HG03558 (cell line): Measurements from ENCODE around the gene BBLN.
"Not testable (repeated sequence)": the region's sequence is repeated elsewhere in the genome, so short reads cannot be mapped to it uniquely, and the experiment has no call there.

Source experiments
- ATAC-seq: cut with Tn5 transposase; IDR thresholded peaks from one replicate; pipeline ENCODE4 v1.9.1; 2021; ENCODE audit warnings: moderate number of reproducible peaks; ENCODE audit not compliant: unreplicated experiment; ENCODE audit errors: extremely low read depth

Gene BBLN

DNA sequence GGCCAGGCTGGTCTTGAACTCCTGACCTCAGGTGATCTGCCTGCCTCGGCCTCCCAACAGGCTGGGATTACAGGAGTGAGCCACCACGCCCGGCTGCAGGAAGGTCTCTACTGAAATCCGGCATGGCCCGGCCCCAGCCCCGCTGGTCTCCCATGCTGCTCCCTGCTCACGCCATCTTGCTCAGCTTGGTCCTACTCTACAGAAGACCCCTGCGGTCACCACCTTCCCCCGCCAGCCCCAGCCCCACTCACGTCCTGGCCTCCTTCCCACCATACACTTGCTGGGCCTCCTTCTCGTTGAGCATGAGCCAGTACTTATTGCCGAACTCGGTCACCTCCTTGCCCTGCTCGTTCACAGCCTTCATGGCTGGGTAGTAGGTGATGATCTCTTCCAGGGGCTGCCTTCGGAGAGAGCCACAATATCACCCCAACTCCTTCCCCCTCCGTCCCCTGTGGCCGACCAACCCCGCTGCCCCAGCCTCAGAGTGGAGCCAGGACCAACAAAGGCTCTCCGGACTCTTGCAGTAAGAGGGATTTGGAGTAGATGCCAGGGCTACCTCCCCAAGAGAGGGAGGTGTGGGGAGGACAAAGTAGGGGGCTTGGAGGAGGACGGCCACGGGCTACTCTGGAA is 36.5 kb upstream of the BBLN start:
- ATAC-seq: no peak

DNA sequence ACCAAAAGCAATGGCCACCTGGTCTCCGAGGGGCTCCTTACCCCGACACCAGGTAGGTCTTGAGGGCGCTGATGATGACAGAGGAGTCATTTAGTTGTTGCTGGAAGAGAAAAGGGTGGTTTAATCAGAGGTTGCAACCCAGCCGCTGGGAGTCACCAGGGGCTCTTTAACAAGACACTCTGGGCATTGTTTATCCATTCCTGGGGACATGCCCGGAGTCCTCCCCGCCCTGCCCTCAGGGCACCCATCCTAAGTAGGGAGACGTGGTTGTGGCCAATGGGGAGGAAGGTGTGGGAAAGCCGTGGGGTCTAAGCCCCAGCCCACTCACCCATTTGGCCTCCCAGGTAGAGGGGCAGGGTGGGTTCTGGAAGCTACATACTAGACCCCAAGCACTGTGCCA is 35.6 kb upstream of the BBLN start:
- no peak for ATAC-seq

DNA sequence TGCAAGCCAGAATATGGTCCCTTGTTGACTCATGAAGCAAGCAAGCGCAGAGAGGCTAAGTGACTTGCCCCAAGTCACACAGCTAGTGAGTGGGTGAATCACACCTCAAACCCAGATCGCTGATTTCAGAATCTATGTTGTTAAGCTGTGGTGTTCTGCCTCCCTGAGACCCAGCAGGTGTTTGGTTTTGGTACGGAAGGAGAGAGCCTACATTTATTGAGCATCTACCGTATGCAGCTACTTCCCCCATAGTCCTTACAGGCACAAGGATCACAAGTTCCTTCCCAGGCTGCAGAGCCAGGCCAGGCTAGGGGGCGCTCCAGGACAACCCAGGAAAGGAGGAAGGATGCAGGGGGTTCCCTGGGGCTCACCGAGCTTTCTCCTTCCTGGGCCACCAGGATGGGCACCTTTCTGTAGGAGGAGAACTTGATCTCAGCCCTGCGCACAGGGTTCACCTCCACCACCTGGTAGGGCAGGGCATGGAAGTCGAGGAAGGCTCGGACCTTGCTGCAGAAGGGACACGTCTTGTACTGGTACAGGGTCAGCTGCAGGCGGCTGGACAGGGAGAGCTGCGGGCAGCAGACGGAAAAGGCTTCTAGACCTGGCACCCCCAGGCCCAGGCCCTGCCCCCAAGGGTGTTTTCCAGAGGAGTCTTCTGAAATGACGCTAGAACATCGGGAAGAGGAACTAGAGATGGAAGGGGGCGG is 35.0 kb upstream of the BBLN start:
- no peak for ATAC-seq

DNA sequence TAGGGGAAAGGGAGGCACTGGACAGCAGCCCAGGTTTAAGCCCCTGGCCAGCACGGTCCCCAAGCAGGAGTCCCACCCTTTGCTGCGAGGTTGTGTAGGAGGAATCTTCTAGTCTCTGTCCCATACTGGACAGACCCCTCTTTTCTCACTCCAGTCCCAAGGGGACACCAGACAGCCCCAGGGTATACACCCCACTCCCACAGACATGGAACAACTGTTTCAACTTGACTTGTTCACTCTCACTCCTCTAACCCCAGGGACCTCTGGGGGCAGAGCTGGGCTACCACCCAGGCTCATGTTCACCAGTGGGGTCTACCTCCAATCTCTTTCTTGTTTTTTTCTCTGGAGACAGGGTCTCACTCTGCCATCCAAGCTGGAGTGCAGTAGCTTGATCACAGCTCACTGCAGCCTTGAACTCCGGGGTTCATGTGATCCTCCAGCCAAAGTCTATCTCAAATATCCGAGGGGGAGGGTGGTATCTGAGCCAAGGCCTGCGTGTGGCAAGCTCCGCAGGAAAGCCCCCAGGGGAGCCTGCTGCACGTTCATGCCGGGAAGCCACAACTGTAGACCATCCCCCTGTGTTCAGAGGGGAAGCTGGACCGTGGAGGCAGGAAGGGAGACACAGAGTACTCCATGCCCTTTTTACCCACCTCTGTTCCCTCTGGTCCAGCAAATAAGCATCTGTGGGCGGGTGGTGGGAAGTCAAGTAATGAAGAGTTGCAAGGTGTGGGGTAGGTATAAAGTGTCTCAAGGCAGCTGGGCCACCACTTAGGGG is 34.3 kb upstream of the BBLN start:
- ATAC-seq: no peak

DNA sequence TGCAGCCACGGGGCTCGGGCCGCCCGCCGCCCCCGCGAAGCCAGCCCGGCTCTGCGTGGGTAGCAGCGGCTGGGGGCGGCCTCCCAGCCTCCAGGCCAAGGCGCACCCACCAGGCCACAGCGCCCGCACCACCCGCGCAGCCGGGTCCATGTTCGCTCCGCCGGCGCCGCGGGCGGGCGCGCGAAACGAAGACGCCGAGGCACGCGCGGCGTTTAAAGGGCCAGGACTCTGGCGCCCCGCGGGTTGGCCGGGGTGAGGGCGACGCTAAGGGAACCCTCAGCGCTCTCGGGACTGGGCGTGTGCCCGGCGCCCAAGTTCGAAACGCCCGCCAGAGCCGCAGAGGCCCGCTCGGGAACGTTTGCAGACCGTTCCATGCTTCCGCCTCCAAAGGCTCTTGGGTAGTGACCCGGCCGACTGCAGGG is 32.5 kb upstream of the BBLN start, which contains the start of gene PTGES2:
TSS of gene PTGES2 (minus strand) at position 162 of the 422 bp plus-strand sequence. CDS start at position 150, 12 bp downstream.
- ATAC-seq: peak; percentile 32

DNA sequence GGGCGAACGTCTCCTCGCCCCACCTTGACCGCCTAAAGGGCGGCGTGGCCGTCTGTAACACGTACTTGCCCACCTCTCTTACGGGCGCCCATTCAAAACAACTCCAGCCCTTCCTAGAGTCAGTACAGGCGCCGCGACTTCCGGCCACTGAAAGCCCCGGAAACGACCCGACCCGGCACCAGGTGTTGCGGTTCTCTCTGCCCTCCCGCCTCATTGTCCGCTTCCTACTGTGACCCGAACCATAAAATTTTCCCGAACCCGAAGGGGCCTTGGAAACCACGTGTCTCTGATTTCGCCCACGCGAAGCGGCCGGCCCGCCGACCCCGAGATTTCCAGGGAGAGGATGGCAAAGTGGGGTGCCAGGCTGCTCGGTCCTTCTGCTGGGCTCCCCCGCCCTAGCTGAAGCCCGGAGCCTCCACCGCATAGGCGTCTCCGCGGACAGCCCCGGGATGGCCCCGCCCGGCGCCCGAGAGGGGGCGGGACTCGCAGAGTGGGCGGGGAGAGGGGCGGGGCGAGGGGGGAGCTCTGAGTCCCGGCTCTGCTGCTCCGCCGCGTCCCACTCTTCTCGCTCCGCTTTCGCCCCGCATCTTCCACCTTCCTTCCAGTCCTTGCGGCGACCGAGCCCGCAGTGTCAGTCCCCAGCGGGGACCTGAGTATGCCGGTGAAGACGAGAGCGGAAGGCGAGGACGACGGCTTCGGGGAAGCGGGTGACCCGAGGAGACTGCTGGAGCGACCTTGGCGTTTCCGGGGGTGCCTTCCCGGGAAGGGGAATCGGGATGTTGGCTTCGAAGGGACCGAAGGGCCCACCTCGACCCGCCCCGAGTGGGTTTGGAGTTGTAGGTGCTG is 31.9 kb upstream of the BBLN start:
- peak; percentile 38 for ATAC-seq

DNA sequence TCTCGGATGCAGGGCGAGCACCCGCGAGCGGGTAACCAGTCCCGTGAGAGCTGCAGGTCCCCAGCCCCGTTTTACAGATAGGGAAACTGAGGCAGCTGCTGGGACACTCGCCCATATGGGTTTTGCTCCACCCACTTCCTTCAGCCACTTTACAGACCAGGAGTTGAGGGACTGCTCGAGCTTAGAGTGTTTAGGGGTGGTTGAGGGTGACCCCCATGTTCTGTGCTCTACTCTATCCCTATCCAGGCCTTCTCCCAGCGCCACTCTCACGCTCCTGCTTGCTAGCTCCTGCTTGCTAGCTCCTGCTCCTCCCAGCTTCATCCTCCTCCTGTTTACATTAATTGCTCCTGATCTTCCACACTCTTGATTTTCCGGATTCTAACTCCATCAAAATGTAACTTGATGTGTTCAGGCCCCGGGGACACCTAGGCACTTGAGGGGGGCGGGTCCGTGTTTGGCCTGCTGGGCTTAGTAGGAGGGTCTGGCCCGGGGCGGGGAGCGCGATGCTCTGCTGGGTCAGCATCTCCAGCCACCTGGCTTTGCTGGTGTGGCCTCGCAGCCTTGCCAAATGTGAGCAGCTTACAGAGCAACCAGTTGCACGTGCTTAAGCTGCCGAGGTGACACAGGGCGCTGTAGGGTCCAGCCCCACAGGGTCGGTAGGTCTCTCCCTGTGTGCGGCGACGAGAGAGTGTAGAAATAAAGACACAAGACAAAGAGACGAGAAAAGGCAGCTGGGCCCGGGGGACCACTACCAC is 31.1 kb upstream of the BBLN start:
- ATAC-seq: no peak

DNA sequence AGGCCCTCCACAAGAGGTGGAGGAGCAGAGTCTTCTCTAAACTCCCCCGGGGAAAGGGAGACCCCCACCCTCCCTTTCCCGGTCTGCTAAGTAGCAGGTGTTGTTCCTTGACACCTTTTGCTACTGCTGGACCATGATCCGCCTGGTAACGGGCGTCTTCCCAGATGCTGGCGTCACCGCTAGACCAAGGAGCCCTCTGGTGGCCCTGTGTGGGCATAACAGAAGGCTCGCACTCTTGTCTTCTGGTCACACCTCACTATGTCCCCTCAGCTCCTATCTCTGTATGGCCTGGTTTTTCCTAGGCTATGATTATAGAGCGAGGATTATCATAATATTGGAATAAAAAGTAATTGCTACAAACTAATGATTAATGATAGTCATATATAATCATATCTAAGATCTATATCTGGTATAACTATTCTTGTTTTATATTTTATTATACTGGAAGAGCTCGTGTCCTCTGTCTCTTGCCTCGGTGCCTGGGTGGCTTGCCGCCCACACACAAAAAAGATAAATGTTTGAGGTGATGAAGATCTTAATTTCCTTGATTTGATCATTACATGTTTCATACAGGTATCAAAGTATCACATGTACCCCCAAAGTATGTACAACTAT is 30.0 kb upstream of the BBLN start:
- not testable (repeated sequence) for ATAC-seq

DNA sequence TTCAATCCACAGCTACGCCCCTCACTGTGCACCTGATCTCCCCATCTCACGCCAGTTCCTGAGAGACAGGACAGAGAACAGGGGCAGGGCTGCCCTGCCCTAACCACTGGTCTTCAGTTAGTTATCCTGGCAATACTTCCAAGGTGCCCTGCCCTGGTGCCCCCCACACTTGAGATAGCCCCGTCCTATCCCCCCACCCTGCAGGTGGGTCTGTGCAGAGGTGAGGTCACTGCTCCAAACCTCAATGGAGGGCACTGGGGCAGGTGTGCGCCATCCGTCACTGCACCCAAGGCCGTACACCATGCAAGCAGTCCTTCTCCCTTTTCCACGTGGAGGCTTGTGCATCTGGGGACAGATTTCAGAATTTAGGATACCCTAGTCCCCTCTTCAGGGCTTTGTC is 29.4 kb upstream of the BBLN start:
- ATAC-seq: not testable (repeated sequence)

DNA sequence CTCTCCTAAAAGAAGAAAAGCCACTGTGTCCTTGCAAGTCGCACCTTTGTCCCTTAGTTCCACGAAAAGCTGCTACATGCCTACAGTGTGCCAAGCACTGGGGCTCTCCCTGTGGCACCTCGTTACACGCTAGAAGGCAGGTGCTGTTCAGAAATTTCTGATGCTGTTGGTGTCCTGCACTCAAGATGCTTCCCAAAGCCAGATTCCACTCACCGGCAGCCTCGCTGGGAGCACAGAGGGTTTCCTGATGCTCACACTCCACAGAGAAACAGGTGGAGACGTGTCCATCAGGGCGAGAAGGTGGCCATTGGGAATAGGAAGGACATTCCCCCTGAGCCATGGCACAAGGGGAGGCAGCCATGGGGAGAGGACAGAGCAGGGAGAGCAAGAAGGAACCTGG is 28.7 kb upstream of the BBLN start:
- ATAC-seq: not testable (repeated sequence)

DNA sequence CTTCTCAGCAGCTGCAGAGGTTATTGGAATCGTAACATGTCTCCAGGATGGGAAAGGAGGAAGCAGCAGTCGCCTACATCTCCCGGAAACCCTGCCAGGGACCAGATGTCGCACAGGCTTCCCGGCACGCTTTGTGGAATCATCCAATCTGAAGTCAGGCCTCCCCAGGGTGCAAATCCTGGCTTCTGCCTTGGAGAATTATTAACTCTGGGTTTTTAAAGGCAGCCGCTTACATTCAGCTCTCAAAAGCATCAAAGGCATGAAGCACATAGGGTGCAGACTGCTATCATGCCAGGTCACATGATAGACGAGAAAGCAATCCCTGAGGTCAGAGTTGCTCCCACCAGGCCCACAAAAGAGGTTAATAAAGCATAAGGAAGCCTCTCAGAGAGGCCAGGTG is 27.9 kb upstream of the BBLN start:
- ATAC-seq: not testable (repeated sequence)

DNA sequence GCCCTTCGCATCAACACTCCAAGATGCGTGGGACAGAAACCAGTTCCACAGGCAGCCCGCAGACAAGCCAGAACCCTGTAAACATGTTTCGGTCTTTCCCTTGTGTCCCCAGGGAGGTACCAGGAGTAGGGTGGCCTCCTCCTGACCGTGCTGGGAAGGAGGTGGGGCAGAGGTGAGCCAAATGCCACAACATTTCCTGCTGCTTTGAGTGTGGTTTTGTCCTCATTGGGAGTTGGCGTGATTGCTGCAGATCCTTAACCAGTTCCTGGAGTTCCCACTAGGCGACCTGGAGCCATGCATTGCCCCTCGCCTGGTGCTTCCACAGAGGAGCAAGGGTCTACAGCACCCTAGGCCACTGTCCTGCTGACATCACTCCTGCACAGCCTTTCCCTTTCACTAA is 24.5 kb upstream of the BBLN start:
- not testable (repeated sequence) for ATAC-seq

DNA sequence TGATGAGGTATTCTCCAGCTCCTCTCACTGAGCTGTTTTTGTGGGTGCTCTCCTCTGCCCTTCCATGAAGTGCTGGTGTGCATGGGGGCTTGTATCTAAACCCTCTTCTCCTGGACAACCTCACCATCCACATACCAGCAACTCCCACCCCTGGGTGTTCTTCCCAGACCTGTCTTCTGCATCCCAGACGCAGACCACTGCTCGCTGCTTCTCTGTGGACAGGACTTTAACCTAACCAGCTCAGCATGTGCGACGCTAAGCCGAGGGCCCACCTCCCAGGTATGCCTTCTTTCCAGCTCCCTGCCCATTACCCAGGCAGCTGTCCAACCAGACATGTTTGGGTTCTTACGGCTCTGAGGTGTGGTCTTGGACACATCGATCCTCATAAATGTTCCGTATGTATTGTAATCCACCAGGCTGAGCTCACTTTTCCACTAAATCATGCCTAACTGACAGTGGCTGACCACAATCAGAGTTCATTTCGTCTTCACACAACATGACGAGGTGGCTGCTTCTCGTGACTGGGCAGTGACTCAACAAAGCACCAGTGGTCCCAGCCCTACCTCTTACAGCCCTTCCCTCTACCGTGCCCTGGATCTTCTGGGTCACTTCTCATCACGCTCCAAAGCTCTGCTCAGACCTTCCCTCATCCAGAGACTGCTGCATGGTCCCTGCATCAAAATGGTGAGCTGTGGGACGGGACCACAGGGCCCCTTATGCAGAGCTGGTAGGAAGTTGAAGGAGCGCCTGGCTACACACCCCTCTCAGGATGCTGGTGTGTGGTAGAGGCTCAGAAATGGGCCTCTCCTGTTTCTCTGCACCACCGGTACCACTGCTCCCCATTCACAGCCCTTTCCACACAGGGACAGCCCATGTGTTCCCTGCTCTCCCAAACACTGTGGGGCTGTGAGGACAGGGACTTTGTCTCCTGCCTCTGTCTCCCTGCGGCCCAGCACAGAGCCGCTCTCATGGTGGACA is 23.0 kb upstream of the BBLN start:
- ATAC-seq: no peak

DNA sequence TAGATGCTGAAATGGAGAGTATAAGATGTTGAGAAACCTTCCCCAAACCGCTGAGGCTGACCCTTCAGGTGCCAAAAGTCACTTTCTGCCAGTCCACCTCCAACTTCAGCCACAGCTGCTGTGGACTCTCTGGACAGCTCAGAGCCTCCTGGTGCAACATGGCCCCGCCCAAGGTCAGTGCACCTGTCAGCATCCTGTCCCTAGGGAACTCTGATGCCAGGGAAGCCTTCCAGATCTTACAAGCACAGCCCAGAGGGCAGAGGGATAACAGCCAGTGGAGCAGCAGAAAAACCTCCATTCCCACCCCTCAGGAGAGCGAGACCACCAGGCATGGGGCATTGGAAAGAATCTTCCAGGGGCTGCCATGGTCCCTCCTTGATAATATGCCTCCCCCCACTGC is 22.1 kb upstream of the BBLN start:
- ATAC-seq: no peak

DNA sequence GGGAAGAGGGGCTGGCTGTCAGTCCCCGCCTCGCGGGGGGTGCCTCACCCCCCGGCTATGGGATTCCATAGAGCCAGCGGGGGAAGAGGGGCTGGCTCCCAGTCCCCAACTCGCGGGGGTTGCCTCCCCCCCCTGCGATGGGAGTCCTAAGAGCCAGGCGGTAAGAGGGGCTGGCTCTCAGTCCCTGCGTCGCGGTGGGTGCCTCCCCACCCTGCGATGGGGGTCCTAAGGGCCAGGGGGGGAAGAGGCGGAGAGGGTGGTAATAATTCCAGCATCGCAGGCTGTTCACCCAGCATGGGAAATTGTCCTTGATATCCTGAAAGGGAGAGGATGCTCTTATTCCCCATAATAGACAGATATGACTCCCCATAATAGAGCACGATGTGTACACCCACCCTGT is 20.4 kb upstream of the BBLN start:
- ATAC-seq: no peak

DNA sequence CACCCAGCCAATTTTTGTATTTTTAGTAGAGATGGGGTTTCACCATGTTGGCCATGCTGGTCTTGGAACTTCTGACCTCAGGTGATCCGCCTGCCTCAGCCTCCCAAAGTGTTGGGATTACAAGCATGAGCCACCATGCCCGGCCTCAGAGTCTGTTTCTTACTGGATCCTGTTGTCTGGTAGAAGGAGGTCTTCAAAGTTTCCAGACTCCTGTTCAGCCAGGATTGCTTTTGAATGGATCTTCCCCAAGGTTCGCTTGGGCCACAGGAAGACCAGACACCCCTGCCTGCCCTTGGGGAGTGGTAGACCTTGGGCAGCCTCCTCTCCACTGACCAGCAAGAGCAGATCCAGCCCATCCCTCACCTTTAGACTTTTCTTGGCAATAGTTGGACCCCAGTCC is 18.5 kb upstream of the BBLN start:
- ATAC-seq: no peak

DNA sequence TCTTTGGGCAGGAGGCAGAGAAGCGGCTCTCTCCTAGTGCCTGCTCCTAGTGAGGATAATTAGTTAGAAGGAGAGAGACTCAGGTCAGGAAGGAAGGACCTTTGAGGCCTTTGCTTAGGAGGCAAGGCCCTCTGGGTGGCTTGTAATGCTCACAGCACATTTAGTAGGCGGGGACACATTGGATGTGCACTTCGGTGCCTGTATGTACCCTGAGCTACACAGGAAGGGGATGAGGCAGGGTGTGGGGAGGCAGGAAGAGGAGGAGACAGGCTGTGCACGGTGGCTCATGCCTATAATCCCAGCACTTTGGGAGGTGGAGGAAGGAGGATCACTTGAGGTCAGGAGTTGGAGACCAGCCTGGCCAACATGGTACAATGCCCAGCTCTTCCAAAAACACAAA is 18.0 kb upstream of the BBLN start:
- ATAC-seq: no peak

DNA sequence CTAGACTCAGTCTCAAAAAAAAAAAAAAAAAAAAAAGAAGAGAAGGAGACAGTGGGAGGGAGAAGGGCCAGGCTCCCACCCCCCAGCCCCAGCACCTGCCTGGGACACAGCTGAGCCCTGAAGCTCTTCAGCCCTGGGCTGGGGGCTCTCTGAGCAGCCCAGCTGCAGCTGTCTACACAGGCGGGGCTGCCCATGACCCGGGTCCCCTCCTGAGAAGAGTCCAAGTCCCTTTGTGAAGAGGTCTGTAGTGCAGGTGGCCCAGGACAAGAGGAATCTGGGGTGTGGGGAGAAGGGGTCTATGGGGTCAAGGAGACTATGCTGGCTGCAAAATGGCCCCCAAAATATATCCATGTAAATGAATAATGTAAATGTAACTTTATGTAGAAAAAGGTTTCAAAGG is 17.5 kb upstream of the BBLN start:
- ATAC-seq: no peak
